Transverse colon (tissue), 3 donors: ENCODE measurements around the gene HSPA1L.
"Not testable (repeated sequence)": the region's sequence is repeated elsewhere in the genome, so short reads cannot be mapped to it uniquely, and the experiment has no call there.

Experiments
- POLR2A ChIP-seq: fragments of 450-650 bp; IDR thresholded peaks from one replicate; pipeline ENCODE4 v1.6.1; 2016; ENCODE audit warnings: antibody characterized with exemption, mild to moderate bottlenecking, moderate library complexity
- TF ChIP-seq, protein P1 (sequence below), 5 experiments: fragments of 200-600 bp in 3 of 5; fragments of 450-650 bp in 2 of 5; sonication (generic) in 3 of 5; IDR thresholded peaks; 1 replicate in 2 of 5; 2 replicates in 3 of 5; pipeline ENCODE4 v1.5.1; 2016 to 2017; ENCODE audit warnings: antibody characterized with exemption in 5 of 5, inconsistent platforms in 3 of 5, mild to moderate bottlenecking in 2 of 5, moderate library complexity in 1 of 5

DNA sequence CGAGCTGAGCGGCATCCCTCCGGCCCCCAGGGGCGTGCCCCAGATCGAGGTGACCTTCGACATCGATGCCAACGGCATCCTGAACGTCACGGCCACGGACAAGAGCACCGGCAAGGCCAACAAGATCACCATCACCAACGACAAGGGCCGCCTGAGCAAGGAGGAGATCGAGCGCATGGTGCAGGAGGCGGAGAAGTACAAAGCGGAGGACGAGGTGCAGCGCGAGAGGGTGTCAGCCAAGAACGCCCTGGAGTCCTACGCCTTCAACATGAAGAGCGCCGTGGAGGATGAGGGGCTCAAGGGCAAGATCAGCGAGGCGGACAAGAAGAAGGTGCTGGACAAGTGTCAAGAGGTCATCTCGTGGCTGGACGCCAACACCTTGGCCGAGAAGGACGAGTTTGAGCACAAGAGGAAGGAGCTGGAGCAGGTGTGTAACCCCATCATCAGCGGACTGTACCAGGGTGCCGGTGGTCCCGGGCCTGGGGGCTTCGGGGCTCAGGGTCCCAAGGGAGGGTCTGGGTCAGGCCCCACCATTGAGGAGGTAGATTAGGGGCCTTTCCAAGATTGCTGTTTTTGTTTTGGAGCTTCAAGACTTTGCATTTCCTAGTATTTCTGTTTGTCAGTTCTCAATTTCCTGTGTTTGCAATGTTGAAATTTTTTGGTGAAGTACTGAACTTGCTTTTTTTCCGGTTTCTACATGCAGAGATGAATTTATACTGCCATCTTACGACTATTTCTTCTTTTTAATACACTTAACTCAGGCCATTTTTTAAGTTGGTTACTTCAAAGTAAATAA is 2.2 kb upstream of the HSPA1L start:
- TF ChIP-seq, protein P1, sequence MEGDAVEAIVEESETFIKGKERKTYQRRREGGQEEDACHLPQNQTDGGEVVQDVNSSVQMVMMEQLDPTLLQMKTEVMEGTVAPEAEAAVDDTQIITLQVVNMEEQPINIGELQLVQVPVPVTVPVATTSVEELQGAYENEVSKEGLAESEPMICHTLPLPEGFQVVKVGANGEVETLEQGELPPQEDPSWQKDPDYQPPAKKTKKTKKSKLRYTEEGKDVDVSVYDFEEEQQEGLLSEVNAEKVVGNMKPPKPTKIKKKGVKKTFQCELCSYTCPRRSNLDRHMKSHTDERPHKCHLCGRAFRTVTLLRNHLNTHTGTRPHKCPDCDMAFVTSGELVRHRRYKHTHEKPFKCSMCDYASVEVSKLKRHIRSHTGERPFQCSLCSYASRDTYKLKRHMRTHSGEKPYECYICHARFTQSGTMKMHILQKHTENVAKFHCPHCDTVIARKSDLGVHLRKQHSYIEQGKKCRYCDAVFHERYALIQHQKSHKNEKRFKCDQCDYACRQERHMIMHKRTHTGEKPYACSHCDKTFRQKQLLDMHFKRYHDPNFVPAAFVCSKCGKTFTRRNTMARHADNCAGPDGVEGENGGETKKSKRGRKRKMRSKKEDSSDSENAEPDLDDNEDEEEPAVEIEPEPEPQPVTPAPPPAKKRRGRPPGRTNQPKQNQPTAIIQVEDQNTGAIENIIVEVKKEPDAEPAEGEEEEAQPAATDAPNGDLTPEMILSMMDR (IDR thresholded peaks at IDR 0.05), result not testable (repeated sequence)
- TF ChIP-seq POLR2A, result not testable (repeated sequence)
